HG03521 (cell line): ENCODE measurements around the gene BTBD16.

Source experiments
- ATAC-seq: cut with Tn5 transposase; IDR thresholded peaks from one replicate; pipeline ENCODE4 v1.9.1; 2021; ENCODE audit warnings: mild to moderate bottlenecking, moderate library complexity; ENCODE audit not compliant: unreplicated experiment

Gene BTBD16

GRCh38 chr10:122267849-122268737 lies 3.0 kb upstream of the BTBD16 start:
- ATAC-seq: peak; percentile 83

- no peak for ATAC-seq
These were observed 1.9 kb upstream of the BTBD16 start for GRCh38 chr10:122269059-122269687.

- ATAC-seq: no peak
These were observed 3.0 kb downstream of the BTBD16 start for GRCh38 chr10:122273966-122274545.

- ATAC-seq: no peak
These were observed 5.6 kb downstream of the BTBD16 start for GRCh38 chr10:122276611-122277208.

GRCh38 chr10:122277526-122278136 lies 6.5 kb downstream of the BTBD16 start:
- ATAC-seq: no peak

- ATAC-seq: no peak
These were observed 8.6 kb downstream of the BTBD16 start for GRCh38 chr10:122279725-122280141.

GRCh38 chr10:122280156-122280555 lies 9.1 kb downstream of the BTBD16 start:
- no peak for ATAC-seq

- ATAC-seq: no peak
These were observed 10.0 kb downstream of the BTBD16 start for GRCh38 chr10:122281018-122281626.

GRCh38 chr10:122281751-122282150 lies 10.7 kb downstream of the BTBD16 start:
- ATAC-seq: no peak

GRCh38 chr10:122282253-122282671 lies 11.2 kb downstream of the BTBD16 start:
- ATAC-seq: no peak

- no peak for ATAC-seq
These were observed 11.8 kb downstream of the BTBD16 start for GRCh38 chr10:122282909-122283308.

GRCh38 chr10:122285506-122286444 lies 14.7 kb downstream of the BTBD16 start:
- no peak for ATAC-seq

- no peak for ATAC-seq
These were observed 15.8 kb downstream of the BTBD16 start for GRCh38 chr10:122286867-122287266.

GRCh38 chr10:122287570-122287969 lies 16.5 kb downstream of the BTBD16 start:
- ATAC-seq: no peak

- ATAC-seq: no peak
These were observed 17.2 kb downstream of the BTBD16 start for GRCh38 chr10:122288262-122288661.

- ATAC-seq: no peak
These were observed 17.8 kb downstream of the BTBD16 start for GRCh38 chr10:122288917-122289316.

- no peak for ATAC-seq
These were observed 19.2 kb downstream of the BTBD16 start for GRCh38 chr10:122290334-122290733.

GRCh38 chr10:122290833-122291532 lies 19.9 kb downstream of the BTBD16 start:
- ATAC-seq: no peak

GRCh38 chr10:122291739-122292138 lies 20.6 kb downstream of the BTBD16 start:
- ATAC-seq: no peak
